ENCODE data around the gene TMEM132D. TPM values are rescaled to one million over a fixed set of nuclear protein-coding genes. Genes with fewer than 3 reads are reported as not detected.

TMEM132D gene
- total and polyA plus RNA-seq, 2 donors (not counting 3 experiments of a cell fraction or from before 2014, with no cell fraction given): not detected

GRCh38 chr12:129446696-129447095, 457.1 kb downstream of the TMEM132D start:
- no peak for FAIRE-seq
- dilution Hi-C loops (cut with MboI; ENCODE audit: extremely low pct_ligation_motif_present, low sequenced_read_pairs): no loop called here
- DNase-seq (ENCODE audit: low read depth, low spot score): no peak
- Histone ChIP-seq H3K79me2 (ENCODE audit: control insufficient read depth, insufficient read depth, low read length) (no peaks in the 10 kb centered on the region), H3K9ac (replicated peaks; ENCODE audit: extremely low read depth, insufficient read depth, low read length) (no peak overlapping the region), H3K9me1 (replicated peaks; ENCODE audit: control insufficient read depth, extremely low read depth, insufficient read depth, low read length) (no peaks in the 10 kb centered on the region), H3K36me3 (ENCODE audit: control insufficient read depth in 2 of 2, extremely low read depth in 1 of 2, insufficient read depth in 2 of 2, low read length in 2 of 2) (no peaks in the 10 kb centered on the region), H3K27me3 (ENCODE audit: control insufficient read depth in 2 of 2, insufficient read depth in 2 of 2, low read length in 2 of 2) (no peaks in the 10 kb centered on the region), H3K4me2 (ENCODE audit: insufficient read depth, low read length) (no peak overlapping the region), H3K9me3 (replicated peaks; ENCODE audit: control insufficient read depth, insufficient read depth, low read length) (peaks cover 12% of the 10 kb centered on the region), H4K20me1 (replicated peaks; ENCODE audit: control insufficient read depth, extremely low read depth, insufficient read depth, low read length) (no peaks in the 10 kb centered on the region), H2AFZ (ENCODE audit: low read depth, low read length) (no peak overlapping the region), H3K27ac (ENCODE audit: insufficient read depth, low read depth, low read length) (no peak overlapping the region), H3K4me3 (replicated peaks in 1 of 3; ENCODE audit: insufficient read depth in 1 of 3, low read depth in 1 of 3, low read length in 3 of 3) (no peak overlapping the region), H3K4me1 (ENCODE audit: control insufficient read depth, extremely low read depth, insufficient read depth, low read length) (no peaks in the 10 kb centered on the region)
- intact Hi-C loops (cut with micrococcal nuclease): no loop called here
- TF ChIP-seq GATA2 (IDR thresholded peaks at IDR 0.05; ENCODE audit: insufficient read depth, insufficient read length, low read depth, low read length): no peak
- TF ChIP-seq MAX (IDR thresholded peaks at IDR 0.05; ENCODE audit: insufficient read depth, insufficient read length): no peak
- BruUV-seq (replicated peaks): no TSS peak
- ChIA-PET POLR2A (no interaction called here), CTCF (no interaction called here)

- H3K36me3 ChIP-seq (ENCODE audit: control insufficient read depth in 2 of 2, extremely low read depth in 1 of 2, insufficient read depth in 2 of 2, low read length in 2 of 2): no peaks in the 10 kb centered on the region
- TF ChIP-seq GATA2 (IDR thresholded peaks at IDR 0.05; ENCODE audit: insufficient read depth, insufficient read length, low read depth, low read length) (no peak), MYC (IDR thresholded peaks at IDR 0.05; ENCODE audit: low read depth, low read length) (no peak), CTCF (IDR thresholded peaks at IDR 0.05; ENCODE audit: extremely low read depth in 1 of 2, insufficient read depth in 1 of 2, low read depth in 1 of 2, low read length in 2 of 2) (no peak), POLR2AphosphoS5 (IDR thresholded peaks at IDR 0.05; ENCODE audit: insufficient read depth, low read depth, low read length) (no peak), JUN (IDR thresholded peaks at IDR 0.05; ENCODE audit: borderline replicate concordance, insufficient read depth, insufficient read length, low read depth) (no peak), FOS (IDR thresholded peaks at IDR 0.05; ENCODE audit: borderline replicate concordance, insufficient read depth, low read length) (no peak), MAX (IDR thresholded peaks at IDR 0.05; ENCODE audit: insufficient read depth, insufficient read length) (no peak)
- H3K4me2 ChIP-seq (ENCODE audit: insufficient read depth, low read length): no peak overlapping the region
- dilution Hi-C loops (cut with MboI; ENCODE audit: extremely low pct_ligation_motif_present, low sequenced_read_pairs) (no loop called here), intact Hi-C loops (cut with micrococcal nuclease) (no loop called here)
- H3K4me1 ChIP-seq (ENCODE audit: control insufficient read depth, extremely low read depth, insufficient read depth, low read length): no peaks in the 10 kb centered on the region
- peaks cover 10% of the 10 kb centered on the region for H3K9me3 ChIP-seq (replicated peaks; ENCODE audit: control insufficient read depth, insufficient read depth, low read length)
- no peak overlapping the region for H2AFZ ChIP-seq (ENCODE audit: low read depth, low read length)
- H3K9me1 ChIP-seq (replicated peaks; ENCODE audit: control insufficient read depth, extremely low read depth, insufficient read depth, low read length): no peaks in the 10 kb centered on the region
- H4K20me1 ChIP-seq (replicated peaks; ENCODE audit: control insufficient read depth, extremely low read depth, insufficient read depth, low read length): no peaks in the 10 kb centered on the region
- FAIRE-seq (no peak), DNase-seq (ENCODE audit: low read depth, low spot score) (no peak)
- no peak overlapping the region for H3K9ac ChIP-seq (replicated peaks; ENCODE audit: extremely low read depth, insufficient read depth, low read length)
- POLR2A ChIA-PET: no interaction called here
- no peaks in the 10 kb centered on the region for H3K79me2 ChIP-seq (ENCODE audit: control insufficient read depth, insufficient read depth, low read length)
- no peaks in the 10 kb centered on the region for H3K27me3 ChIP-seq (ENCODE audit: control insufficient read depth in 2 of 2, insufficient read depth in 2 of 2, low read length in 2 of 2)
- no peak overlapping the region for H3K27ac ChIP-seq (ENCODE audit: insufficient read depth, low read depth, low read length)
- CTCF ChIA-PET: no interaction called here
- no TSS peak for BruUV-seq (replicated peaks)
- no peak overlapping the region for H3K4me3 ChIP-seq (replicated peaks in 1 of 3; ENCODE audit: insufficient read depth in 1 of 3, low read depth in 1 of 3, low read length in 3 of 3)
These were observed 463.5 kb downstream of the TMEM132D start for GRCh38 chr12:129440278-129440677.
